ENCODE results near the gene ITGA2B.

GRCh38 chr17:44417553-44417952, 28.1 kb upstream of the ITGA2B start:
- no peak for TF ChIP-seq POLR2A (IDR thresholded peaks at IDR 0.05)
- TF ChIP-seq, protein P1, sequence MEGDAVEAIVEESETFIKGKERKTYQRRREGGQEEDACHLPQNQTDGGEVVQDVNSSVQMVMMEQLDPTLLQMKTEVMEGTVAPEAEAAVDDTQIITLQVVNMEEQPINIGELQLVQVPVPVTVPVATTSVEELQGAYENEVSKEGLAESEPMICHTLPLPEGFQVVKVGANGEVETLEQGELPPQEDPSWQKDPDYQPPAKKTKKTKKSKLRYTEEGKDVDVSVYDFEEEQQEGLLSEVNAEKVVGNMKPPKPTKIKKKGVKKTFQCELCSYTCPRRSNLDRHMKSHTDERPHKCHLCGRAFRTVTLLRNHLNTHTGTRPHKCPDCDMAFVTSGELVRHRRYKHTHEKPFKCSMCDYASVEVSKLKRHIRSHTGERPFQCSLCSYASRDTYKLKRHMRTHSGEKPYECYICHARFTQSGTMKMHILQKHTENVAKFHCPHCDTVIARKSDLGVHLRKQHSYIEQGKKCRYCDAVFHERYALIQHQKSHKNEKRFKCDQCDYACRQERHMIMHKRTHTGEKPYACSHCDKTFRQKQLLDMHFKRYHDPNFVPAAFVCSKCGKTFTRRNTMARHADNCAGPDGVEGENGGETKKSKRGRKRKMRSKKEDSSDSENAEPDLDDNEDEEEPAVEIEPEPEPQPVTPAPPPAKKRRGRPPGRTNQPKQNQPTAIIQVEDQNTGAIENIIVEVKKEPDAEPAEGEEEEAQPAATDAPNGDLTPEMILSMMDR (IDR thresholded peaks at IDR 0.05): no peak
